Neural progenitor cell (in vitro differentiated cells): ENCODE measurements around the gene GRAMD1B. TPM values are rescaled to one million over a fixed set of nuclear protein-coding genes. Genes with fewer than 3 reads are reported as not detected.
A peak's percentile ranks its signal among the peaks of the same experiment; 100 is the strongest.

ENCODE experiments used
- DNase-seq: peaks from one replicate; pipeline ENCODE4 v3.0.0-alpha.2; 2016; ENCODE audit warnings: low spot score
- H2AFZ ChIP-seq: fragments of 200-600 bp; sonication (generic); replicated peaks from 2 replicates; pipeline ENCODE4 v1.6.1; 2016; ENCODE audit warnings: antibody characterized with exemption
- H3F3A ChIP-seq: fragments of 200-600 bp; sonication (generic); 2 replicates; pipeline ENCODE4 v1.6.1; 2016; ENCODE audit warnings: antibody characterized with exemption, low read depth
- H3K27ac ChIP-seq: fragments of 200-600 bp; sonication (generic); 2 replicates; pipeline ENCODE4 v1.5.1; 2016; ENCODE audit warnings: mild to moderate bottlenecking
- H3K27me3 ChIP-seq: fragments of 200-600 bp; sonication (generic); 2 replicates; pipeline ENCODE4 v1.6.1; 2016; ENCODE audit warnings: mild to moderate bottlenecking, moderate library complexity
- H3K36me3 ChIP-seq: fragments of 200-600 bp; sonication (generic); 2 replicates; pipeline ENCODE4 v1.5.1; 2016
- H3K4me1 ChIP-seq: fragments of 200-600 bp; sonication (generic); 2 replicates; pipeline ENCODE4 v1.6.1; 2016; ENCODE audit warnings: mixed run types
- H3K4me2 ChIP-seq: fragments of 200-600 bp; sonication (generic); 2 replicates; pipeline ENCODE4 v1.6.1; 2016
- H3K4me3 ChIP-seq: fragments of 200-600 bp; sonication (generic); 2 replicates; pipeline ENCODE4 v1.5.1; 2016
- H3K79me2 ChIP-seq: fragments of 200-600 bp; sonication (generic); 2 replicates; pipeline ENCODE4 v1.6.1; 2016; ENCODE audit warnings: low read depth
- H3K9ac ChIP-seq: fragments of 200-600 bp; sonication (generic); 2 replicates; pipeline ENCODE4 v1.6.1; 2016
- H3K9me3 ChIP-seq: fragments of 200-600 bp; sonication (generic); 2 replicates; pipeline ENCODE4 v1.5.1; 2016; ENCODE audit warnings: low read depth
- H4K20me1 ChIP-seq: fragments of 200-600 bp; sonication (generic); 2 replicates; pipeline ENCODE4 v1.6.1; 2016; ENCODE audit warnings: low read depth
- H3K27ac Mint-ChIP-seq: 3 replicates; pipeline ENCODE4 v1.8.0; 2021; ENCODE audit warnings: mixed read lengths
- H3K27me3 Mint-ChIP-seq: 2 replicates; pipeline ENCODE4 v1.8.0; 2022; ENCODE audit warnings: low read depth, mild to moderate bottlenecking, inconsistent platforms, moderate library complexity, mixed read lengths; ENCODE audit not compliant: insufficient read depth
- H3K36me3 Mint-ChIP-seq: 3 replicates; pipeline ENCODE4 v1.8.0; 2021; ENCODE audit warnings: mixed read lengths
- H3K4me1 Mint-ChIP-seq: 3 replicates; pipeline ENCODE4 v1.8.0; 2021; ENCODE audit warnings: mixed read lengths
- H3K4me3 Mint-ChIP-seq: 3 replicates; pipeline ENCODE4 v1.8.0; 2021; ENCODE audit warnings: mild to moderate bottlenecking, moderate library complexity, mixed read lengths
- H3K9me3 Mint-ChIP-seq: 3 replicates; pipeline ENCODE4 v1.8.0; 2020; ENCODE audit warnings: mixed read lengths
- CTCF ChIP-seq: fragments of 200-600 bp; sonication (generic); IDR thresholded peaks from 2 replicates; pipeline ENCODE4 v1.5.1; 2017; ENCODE audit warnings: antibody characterized with exemption, mild to moderate bottlenecking
- EZH2 ChIP-seq: fragments of 200-600 bp; sonication (generic); IDR thresholded peaks from 2 replicates; pipeline ENCODE4 v1.6.1; 2017; ENCODE audit warnings: antibody characterized with exemption, mild to moderate bottlenecking, moderate library complexity
- EZH2phosphoT487 ChIP-seq: fragments of 200-600 bp; sonication (generic); IDR thresholded peaks from 2 replicates; pipeline ENCODE4 v1.6.1; 2017; ENCODE audit warnings: antibody characterized with exemption
- total RNA-seq: library from RNA; depleted of rRNA; stranded (reverse); fragments of >200 nt; gene quantifications from 2 replicates; pipeline ENCODE4 v1.2.3, GENCODE V29; 2015; ENCODE audit warnings: low replicate concordance

Gene GRAMD1B
- total RNA-seq, 1 donor from 2014 or later = 12.6 TPM

GRCh38 chr11:123584737-123585136 is 154.7 kb downstream of the GRAMD1B start:
- DNase-seq = no peak
- no peaks in the 10 kb centered on the region for H3K9me3 Mint-ChIP-seq
- H3K27ac ChIP-seq = no peak overlapping the region

GRCh38 chr11:123585206-123585605 is 155.1 kb downstream of the GRAMD1B start:
- Mint-ChIP-seq H3K27me3 (peaks cover 5% of the 10 kb centered on the region), H3K36me3 (no peaks in the 10 kb centered on the region), H3K9me3 (no peaks in the 10 kb centered on the region), H3K4me3 (no peak overlapping the region), H3K27ac (peak overlapping the region; percentile 21), H3K4me1 (peaks cover 25% of the 10 kb centered on the region)
- Histone ChIP-seq H3K9me3 (no peaks in the 10 kb centered on the region), H2AFZ (no peak overlapping the region), H3K4me2 (peak overlapping the region; percentile 35), H3K4me1 (peaks cover 20% of the 10 kb centered on the region), H3K27me3 (no peaks in the 10 kb centered on the region), H3K27ac (no peak overlapping the region), H3K79me2 (no peaks in the 10 kb centered on the region), H3F3A (peaks cover 10% of the 10 kb centered on the region), H3K36me3 (no peaks in the 10 kb centered on the region), H3K4me3 (no peak overlapping the region), H3K9ac (no peak overlapping the region), H4K20me1 (peaks cover 19% of the 10 kb centered on the region)
- DNase-seq = no peak
- TF ChIP-seq EZH2 = no peak
- TF ChIP-seq EZH2phosphoT487 = no peak
- TF ChIP-seq CTCF = no peak

More at GRCh38 chr11:123584737-123585136, 154.7 kb downstream of the GRAMD1B start:
- Mint-ChIP-seq H3K27me3 (peaks cover 5% of the 10 kb centered on the region), H3K4me1 (peaks cover 25% of the 10 kb centered on the region), H3K27ac (peak overlapping the region; percentile 21), H3K36me3 (no peaks in the 10 kb centered on the region), H3K4me3 (no peak overlapping the region)
- no peak overlapping the region for H3K4me3 ChIP-seq
- H3K9me3 ChIP-seq = no peaks in the 10 kb centered on the region
- peaks cover 10% of the 10 kb centered on the region for H3F3A ChIP-seq
- H3K4me1 ChIP-seq = peaks cover 20% of the 10 kb centered on the region
- no peaks in the 10 kb centered on the region for H3K79me2 ChIP-seq
- peaks cover 19% of the 10 kb centered on the region for H4K20me1 ChIP-seq
- no peaks in the 10 kb centered on the region for H3K36me3 ChIP-seq
- TF ChIP-seq CTCF (no peak), EZH2phosphoT487 (no peak), EZH2 (no peak)
- no peaks in the 10 kb centered on the region for H3K27me3 ChIP-seq
- no peak overlapping the region for H3K4me2 ChIP-seq
- no peak overlapping the region for H3K9ac ChIP-seq
- no peak overlapping the region for H2AFZ ChIP-seq

- H3K4me1 Mint-ChIP-seq = peaks cover 25% of the 10 kb centered on the region
- H3K36me3 ChIP-seq = no peaks in the 10 kb centered on the region
- TF ChIP-seq CTCF (no peak), EZH2 (no peak), EZH2phosphoT487 (no peak)
- H3K4me3 Mint-ChIP-seq = no peak overlapping the region
- H3K27me3 ChIP-seq = no peaks in the 10 kb centered on the region
- no peak overlapping the region for H3K4me3 ChIP-seq
- no peaks in the 10 kb centered on the region for H3K36me3 Mint-ChIP-seq
- peak overlapping the region; percentile 35 for H3K4me2 ChIP-seq
- H3K9me3 Mint-ChIP-seq = no peaks in the 10 kb centered on the region
- no peak overlapping the region for H2AFZ ChIP-seq
- H3K79me2 ChIP-seq = no peaks in the 10 kb centered on the region
- H3F3A ChIP-seq = peaks cover 10% of the 10 kb centered on the region
- peaks cover 18% of the 10 kb centered on the region for H4K20me1 ChIP-seq
- peaks cover 20% of the 10 kb centered on the region for H3K4me1 ChIP-seq
- no peak overlapping the region for H3K27ac ChIP-seq
- H3K9ac ChIP-seq = no peak overlapping the region
- H3K27me3 Mint-ChIP-seq = peaks cover 7% of the 10 kb centered on the region
- peak overlapping the region; percentile 2 for H3K27ac Mint-ChIP-seq
- H3K9me3 ChIP-seq = no peaks in the 10 kb centered on the region
- peak; percentile 15 for DNase-seq
Measured at GRCh38 chr11:123585706-123586105, 155.6 kb downstream of the GRAMD1B start.
